GM18867 (cell line): ENCODE results near the gene LIPK.
"Not testable (repeated sequence)": the region's sequence is repeated elsewhere in the genome, so short reads cannot be mapped to it uniquely, and the experiment has no call there.

Experiments used
- ATAC-seq: cut with Tn5 transposase; IDR thresholded peaks from one replicate; pipeline ENCODE4 v1.9.1; 2021; ENCODE audit warnings: mild to moderate bottlenecking, moderate library complexity; ENCODE audit not compliant: unreplicated experiment

LIPK gene

DNA sequence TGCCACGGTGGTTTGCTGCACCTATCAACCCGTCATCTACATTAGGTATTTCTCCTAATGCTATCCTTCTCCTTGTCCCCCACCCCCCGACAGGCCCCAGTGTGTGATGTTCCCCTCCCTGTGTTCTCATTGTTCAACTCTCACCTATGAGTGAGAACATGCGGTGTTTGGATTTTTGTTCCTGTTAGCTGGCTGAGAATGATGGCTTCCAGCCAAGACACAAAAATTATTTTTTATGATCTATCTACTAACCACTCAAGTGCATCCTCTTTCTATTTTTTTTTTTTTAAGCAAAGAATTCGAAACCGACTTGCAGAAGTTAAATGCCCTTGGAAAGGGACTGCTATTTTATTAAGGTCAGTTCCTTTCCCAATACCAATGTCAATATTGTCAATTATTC, 3.3 kb downstream of the LIPK start:
- not testable (repeated sequence) for ATAC-seq

DNA sequence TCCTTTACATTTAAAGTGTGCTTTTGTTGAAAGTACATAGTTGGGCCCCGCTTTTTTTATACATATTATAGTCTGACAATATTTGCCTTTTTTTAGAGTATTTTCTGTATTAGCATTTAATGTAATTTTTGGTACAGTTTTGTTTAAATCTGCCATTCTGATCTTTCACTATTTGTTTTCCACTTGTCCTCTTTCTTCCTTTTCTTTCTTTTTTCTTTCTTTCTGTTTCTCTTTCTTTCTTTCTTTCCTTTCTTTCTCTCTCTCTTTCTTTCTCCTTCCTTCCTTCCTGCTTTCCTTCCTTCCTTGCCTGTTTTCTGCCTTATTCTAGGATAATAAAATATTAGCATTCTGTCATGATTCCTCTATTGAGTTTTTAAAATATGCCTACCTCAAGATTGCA, 9.5 kb downstream of the LIPK start:
- no peak for ATAC-seq

DNA sequence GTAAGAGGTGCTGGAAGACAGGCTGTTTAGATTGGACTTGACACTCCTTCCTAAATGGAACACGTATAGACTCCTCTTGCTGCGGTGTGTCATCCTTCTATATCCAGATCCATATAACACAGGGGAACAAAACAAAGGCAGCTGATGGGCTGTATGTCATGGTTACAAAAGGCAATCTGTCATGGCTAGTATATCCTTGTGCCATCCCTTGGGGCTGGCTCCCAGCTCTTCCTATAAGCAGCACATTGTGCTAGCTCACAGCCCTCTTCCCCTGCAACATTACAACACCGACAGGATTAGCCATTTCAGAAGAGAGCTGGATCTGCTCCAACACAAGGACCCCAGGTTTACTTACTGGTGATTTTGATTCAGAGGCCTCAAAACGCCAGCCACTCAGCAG, 15.3 kb downstream of the LIPK start:
- no peak for ATAC-seq

DNA sequence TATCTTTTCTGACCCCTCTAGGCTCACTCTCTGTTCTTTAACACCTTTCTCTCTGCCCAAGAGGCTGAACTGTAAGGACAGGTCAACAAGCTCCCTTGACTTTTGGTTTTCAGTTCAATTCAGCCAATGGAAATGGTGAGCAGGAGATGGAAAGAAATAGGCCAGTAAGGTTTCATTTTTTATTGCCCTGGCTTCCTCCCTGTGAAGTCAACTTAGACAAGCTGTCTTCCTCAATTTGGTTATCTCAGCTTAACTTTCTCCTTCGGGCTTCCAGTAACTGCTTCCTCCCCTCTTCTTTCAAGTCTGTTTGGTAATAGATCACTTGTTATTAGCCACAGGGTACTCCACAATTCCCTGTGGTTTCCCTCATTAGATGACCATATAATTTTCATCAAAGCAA, 19.7 kb downstream of the LIPK start:
- no peak for ATAC-seq

DNA sequence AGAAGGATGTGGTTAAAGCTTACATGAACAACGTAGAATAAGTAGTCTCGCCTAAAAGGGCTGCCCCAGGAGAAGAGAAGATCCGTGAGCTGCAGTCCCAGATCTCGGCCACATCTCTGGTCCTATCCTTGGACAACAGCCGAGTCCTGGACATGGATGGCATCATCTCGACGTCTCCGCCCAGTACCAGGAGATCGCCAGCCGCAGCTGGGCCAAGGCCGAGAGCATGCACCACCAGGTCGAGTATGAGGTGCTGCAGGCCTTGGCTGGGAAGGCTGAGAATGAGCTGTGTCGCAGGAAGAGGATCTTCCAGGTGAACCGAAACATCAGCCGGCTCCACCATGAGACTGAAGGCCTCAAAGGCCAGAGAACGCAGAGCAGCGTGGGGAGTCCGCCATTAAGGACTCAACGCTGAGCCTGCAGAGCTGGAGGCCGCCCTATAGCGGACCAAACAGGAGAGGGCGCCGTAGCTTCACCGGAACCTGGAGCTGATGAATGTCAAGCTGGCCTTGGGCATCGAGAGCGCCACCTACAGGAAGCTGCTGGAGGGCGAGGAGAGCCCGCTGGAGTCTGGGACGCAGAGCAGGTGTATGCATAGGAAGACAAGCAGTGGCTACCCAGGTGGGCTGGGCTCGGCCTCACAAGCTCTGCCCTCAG, 22.2 kb downstream of the LIPK start:
- no peak for ATAC-seq

DNA sequence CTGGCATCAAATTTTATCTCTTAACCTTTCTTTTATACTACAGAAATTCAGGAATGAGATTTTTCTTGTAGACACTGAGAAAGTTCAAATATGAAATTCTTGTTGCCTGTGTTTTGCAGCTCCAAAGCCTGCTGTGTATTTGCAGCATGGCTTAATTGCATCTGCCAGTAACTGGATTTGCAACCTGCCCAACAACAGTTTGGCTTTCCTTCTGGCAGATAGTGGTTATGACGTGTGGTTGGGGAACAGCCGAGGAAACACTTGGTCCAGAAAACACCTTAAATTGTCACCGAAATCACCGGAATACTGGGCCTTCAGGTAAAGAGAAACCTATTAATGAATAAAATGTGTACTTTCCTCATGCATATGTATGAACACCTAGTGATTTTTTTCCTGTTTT, 24.8 kb downstream of the LIPK start:
- ATAC-seq, result no peak

DNA sequence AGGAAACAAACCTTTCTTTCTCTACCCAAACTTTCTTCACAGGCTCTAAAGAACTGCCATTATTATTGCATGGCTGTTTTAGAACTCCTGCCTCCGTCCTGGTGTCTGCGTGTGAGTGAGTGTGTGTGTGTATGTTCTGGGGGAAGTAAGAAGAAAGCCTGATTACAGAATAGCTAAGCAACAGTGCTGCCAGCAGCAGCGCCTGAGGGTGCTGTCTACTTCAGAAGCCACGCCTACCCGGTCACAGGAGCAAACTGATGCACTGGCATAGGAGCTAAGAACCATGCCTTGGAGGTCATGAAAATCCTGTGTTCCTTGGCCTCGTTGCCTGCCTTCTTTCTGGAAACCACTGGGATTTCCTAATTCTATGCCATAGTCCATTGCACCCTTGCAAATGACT, 25.2 kb downstream of the LIPK start:
- ATAC-seq, result no peak

DNA sequence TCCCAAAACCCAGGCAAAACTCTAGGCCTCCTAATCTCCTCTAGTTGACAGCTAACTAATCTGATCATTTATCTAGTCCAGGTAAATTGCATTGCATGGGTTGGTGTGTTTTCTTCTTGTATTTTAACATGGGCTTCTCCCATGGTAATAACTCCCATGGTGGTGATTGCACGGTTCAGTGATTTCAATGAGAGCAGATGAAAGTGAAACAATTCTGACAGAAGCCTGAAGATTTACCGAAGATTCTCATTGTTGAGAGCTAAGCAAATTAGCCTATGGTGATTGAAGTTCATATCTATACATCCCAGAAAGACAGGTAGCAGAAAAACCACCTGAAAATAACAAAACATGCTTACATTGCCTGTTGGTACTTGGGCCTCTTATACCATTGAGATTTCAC, 27.2 kb downstream of the LIPK start:
- no peak for ATAC-seq

DNA sequence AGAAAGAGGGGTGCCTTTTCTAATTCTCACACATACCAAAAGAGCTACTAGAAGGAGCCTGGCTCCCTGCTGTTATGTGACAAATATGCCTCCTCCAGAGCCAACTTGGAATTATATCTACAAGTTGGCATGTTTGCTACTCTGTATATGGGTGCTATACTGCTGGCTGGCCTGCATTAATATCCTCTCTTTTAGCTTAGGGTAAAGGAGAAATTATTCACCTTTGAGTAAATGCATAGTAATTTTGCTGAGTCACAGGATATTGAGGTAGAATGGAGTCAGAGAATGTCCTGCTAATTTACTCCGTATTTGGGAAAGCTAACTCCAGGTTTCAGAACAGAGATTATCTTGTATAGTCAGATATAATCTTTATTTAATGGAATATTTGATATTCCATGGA, 29.6 kb downstream of the LIPK start:
- no peak for ATAC-seq

DNA sequence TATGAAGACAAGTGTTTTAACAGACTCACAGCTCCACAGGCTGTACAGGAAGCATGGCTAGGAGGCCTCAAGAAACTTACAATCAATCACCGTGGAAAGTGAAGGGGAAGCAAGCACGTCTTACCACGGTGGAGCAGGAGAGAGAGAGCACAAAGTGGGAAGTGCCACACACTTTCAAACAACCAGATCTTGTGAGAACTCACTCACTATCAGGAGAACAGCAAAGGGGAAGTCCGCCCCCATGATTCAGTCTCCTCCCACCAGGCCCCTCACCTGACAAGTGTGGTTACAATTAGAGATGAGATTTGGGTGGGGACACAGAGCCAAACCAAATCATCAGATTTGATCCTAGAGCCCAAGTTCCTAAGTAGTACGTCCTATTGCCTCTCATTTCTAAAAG, 35.9 kb downstream of the LIPK start:
- not testable (repeated sequence) for ATAC-seq

DNA sequence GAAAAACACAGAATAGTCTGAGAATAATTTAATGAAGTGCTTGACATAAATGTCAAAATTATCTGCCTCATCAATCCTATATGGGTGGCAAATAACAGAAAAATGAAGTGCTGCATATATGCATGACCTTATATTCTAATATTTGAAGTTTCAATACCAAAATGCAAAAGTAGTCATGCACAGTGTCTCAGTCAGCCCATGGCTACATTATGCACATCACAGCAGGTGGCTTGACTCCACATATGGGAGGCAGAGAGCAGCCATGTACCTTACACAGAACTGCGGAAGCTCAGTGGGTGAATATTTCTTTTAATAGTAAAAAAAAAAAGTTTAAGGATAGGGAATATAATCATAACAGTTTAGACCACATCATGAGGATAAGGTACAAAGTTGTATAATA, 36.4 kb downstream of the LIPK start:
- ATAC-seq, result no peak

DNA sequence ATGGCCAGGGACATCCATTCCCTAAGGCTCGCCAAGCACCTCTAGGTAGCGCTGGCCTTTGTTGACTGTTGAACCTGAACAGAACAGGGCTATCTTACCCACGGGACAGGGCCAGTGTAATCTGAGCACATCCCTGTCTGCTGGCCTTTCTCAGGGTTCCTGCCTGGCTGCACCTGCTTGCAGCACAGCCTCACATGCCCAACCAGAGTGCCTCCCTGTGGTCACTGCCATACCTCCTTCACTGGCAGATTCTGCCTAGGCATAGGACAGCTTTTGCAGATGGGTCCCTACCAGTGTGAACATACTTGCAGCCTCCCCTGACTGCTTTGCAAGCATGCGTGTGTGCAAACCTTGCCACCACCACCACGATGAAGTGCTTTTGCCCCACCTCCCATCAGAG, 38.0 kb downstream of the LIPK start:
- no peak for ATAC-seq

DNA sequence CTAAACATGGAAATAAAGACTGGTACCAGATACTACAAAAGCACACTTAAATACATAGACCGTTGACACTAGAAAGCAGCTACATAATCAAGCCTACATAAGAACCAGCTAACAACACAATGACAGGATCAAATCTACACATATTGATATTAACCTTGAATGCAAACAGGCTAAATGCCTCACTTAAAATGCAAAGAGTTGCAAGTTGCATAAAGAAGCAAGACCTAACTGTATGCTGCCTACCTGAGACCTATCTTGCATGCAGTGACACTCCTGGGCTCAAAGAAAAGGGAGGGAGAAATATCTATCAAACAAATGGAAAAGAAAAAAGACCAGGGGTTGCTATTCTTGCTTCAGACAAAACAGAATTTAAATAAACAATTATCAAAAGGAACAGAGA, 39.6 kb downstream of the LIPK start:
- ATAC-seq, result no peak

DNA sequence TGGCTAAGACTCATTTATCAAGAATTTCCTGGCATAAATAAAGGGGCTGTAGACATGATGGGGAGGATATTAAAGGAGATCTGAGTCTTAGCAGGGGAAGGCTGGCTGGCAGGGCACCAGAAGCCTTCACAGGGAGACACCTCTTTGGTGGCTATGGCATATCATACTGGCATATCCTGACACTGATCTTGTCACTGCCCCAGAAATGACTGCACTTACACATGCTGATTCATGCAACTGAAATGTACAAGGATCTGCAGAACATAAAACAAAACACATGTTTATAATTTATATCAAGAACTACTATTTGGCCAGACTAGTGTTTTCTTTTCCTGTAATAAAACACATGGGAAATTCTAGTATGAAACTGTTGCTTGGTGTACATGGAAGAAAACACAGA, 48.2 kb downstream of the LIPK start:
- ATAC-seq, result no peak

DNA sequence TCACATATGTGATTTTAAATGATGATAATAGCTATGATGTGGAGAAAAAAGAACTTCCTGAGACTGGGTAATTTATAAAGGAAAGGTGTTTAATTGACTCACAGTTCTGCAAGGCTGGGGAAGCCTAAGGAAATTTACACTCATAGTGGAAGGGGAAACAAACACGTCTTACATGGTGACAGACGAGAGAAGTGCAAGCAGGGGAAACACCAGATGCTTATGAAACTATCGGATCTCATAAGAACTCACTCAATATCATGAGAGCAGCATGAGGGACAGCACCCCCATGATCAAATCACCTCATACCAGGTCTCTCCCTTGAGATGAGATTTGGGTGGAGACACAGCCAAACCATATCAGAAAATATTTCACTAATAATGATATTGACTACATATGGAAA, 49.7 kb downstream of the LIPK start:
- ATAC-seq, result no peak

DNA sequence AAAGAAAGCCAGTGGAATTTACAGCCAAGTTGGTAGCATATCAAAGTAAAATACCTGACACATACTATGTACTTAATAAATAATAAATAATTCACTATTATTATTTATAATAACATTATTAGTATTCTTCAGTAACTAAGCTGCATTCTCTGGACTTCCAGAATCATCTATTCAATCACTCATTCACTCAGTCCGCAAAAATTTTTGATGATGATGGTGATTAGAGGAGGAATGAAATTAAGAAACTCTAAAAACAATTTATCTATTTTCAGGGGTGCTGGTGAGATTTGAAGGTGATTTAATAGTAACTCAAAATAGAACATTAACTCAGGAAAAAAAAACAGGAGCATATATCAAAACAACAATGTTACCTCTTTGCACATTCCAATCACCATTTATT, 50.6 kb downstream of the LIPK start:
- ATAC-seq, result no peak

DNA sequence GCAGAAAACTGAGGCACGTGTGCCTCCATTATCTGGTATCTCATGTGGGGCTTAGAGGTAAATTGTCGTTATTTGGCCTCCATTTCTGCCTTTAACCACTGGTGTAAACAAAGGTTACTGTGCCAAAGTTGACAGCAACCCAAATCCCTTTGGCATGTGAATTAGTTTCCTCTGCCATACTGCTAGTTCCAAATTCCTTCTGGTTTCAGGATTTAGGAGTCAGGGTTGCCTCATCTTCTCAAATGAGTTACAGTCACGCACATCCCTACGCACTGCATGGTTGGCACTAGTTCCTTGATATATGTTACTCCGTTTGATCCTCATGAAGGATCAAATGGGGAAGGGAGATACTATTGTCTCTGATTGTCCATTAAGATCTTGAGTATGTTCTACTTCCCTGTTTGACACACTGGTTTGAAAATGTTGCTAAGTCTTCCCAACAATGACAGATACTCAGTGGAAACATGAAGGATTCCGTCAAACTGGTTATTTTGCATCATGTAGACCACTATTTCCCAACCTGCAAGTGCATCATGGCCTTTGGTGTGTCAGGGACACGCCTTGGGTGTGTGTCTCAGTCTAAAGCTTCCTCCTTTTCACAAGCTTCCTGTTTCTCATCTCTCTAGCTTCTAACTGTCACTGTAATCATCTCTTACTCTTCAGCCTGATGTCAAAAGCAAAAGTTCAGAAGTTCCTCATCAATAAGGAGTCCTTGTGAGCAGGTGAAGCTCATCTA, 53.5 kb downstream of the LIPK start, which contains the start of gene LIPN:
Gene LIPN (plus strand): TSS at position 655 of the 736 bp plus-strand sequence. CDS start 1,386 bp downstream, outside the sequence.
- ATAC-seq, result no peak

DNA sequence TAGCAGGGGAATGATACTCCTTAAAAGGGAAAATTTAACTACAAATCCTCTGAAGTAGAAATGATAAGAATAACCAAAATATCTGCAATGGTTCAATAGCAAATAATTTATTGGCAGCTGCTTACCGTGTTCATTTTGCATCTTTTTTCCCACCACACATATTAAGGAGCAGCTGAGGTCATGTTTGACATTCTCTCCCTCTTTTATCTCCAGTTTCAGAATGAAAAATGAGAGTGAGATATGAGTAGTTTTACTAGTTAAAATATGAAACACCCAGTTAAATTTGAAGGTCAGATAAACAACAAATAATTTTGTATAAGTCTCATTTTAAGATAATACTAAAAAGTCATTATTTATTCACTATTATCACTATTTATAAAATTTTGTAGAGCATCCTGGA, 56.9 kb downstream of the LIPK start:
- ATAC-seq, result no peak

DNA sequence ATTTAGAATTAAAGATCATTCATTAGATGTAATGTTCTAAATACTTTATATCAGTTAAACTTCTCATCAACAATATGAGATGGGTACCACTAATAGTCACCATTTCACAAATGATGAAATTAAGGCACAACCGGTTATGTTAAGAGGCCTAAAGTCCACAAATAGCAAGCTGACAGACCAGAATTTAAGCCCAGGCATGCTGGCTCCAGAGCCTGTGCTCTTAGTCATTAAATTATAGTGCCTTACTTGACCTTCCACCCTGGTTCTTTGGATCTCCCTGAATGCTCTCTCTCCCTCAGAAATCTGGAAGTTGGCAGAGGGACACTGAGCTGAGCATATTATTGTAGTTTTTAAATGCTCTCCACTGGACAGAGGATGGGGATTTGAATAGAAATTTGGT, 57.4 kb downstream of the LIPK start:
- ATAC-seq, result no peak

DNA sequence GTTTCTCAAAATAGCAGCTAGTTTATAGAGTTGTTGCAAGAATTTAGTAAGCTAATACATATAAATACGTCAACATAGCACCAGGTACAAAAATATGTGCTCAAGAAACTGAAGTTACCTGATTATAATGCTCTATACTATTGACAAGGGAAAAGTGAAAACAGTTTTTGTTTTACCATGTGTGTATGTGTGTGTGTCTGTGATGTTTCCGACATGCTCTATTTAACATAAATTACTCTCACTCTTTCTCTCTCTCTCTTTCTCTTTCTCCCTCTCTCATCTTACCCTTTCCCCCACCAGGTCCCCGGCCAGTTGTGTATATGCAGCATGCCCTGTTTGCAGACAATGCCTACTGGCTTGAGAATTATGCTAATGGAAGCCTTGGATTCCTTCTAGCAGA, 58.1 kb downstream of the LIPK start:
- no peak for ATAC-seq

DNA sequence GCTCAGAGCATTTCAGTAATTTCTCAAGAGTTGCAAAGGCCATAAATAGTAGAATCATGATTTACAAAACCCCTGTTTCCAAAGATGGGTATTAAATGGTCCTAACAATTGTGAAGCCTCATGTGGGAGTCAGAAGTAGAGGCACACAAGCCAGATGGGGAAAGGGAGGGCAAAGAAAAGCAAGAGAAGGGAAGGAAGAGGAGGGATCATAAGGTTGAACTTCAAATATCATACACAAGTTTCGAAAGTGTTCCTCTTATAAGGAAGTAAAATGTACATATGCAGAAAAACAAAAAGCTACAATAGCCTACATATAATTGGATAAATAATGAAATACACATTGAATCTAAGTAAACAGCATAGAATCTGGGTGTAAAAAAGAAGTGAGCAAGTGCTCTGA, 59.8 kb downstream of the LIPK start:
- no peak for ATAC-seq

DNA sequence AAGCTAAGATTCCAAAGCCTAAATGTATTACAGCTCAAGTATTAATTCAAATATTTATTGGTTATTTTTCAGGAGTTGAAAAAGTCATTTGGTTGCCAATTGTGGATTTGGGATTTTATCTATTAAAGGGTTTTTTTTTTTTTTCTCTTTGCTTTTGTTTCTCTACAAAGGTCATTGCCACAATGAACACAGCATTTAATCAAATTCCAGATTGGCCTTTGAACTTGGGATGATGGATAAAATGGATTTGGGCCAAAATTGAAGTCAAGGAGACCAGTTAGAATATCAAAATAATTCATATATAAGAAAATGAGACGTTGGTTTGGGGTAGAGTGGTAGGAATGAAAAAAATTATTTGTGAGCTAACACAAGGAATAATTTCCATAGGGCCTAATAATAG, 63.3 kb downstream of the LIPK start:
- ATAC-seq, result no peak

DNA sequence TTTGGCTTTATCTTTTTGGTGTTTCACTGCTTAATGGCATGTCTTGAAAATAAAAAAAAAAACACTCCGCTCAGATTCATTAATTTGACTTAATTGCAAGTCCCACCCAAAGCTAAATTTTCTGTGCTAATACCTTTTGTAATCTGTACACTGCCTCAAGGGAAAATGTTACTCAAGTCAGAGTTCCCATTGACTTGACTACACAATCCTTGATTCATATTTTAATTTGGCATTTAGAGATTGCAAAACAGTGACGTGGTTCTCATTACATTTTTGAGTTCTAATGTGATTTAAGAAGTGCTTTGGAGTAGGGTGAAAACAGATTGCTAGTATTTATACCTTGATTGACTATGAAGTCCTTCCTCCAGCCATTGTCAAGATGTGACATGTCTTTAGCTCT, 75.2 kb downstream of the LIPK start:
- ATAC-seq, result no peak
